ENCODE measurements around the gene R3HDM2.

R3HDM2 gene

DNA sequence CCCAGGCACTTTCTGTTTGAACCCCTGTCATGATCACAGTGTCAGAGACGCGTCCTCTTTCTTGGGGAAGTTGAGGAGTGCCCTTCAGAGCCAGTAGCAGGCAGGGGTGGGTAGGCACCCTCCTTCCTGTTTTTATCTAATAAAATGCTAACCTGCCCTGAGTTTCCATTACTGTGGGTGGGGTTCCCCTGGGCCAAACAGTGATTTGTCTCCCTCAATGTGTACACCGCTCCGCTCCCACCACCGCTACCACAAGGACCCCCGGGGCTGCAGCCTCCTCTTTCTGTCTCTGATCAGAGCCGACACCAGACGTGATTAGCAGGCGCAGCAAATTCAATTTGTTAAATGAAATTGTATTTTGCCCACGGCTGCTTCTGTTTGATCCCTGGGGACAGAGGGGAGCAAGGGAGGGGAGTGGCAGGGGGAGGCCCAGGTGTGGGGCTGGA, 196.2 kb downstream of the R3HDM2 start:
- TF ChIP-seq MYC (IDR thresholded peaks at IDR 0.05; ENCODE audit: low read depth, low read length) = no peak
- TF ChIP-seq, protein P1, sequence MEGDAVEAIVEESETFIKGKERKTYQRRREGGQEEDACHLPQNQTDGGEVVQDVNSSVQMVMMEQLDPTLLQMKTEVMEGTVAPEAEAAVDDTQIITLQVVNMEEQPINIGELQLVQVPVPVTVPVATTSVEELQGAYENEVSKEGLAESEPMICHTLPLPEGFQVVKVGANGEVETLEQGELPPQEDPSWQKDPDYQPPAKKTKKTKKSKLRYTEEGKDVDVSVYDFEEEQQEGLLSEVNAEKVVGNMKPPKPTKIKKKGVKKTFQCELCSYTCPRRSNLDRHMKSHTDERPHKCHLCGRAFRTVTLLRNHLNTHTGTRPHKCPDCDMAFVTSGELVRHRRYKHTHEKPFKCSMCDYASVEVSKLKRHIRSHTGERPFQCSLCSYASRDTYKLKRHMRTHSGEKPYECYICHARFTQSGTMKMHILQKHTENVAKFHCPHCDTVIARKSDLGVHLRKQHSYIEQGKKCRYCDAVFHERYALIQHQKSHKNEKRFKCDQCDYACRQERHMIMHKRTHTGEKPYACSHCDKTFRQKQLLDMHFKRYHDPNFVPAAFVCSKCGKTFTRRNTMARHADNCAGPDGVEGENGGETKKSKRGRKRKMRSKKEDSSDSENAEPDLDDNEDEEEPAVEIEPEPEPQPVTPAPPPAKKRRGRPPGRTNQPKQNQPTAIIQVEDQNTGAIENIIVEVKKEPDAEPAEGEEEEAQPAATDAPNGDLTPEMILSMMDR (IDR thresholded peaks at IDR 0.05; ENCODE audit: low read depth, low read length) = no peak
- TF ChIP-seq, protein P2, sequence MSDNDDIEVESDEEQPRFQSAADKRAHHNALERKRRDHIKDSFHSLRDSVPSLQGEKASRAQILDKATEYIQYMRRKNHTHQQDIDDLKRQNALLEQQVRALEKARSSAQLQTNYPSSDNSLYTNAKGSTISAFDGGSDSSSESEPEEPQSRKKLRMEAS (IDR thresholded peaks at IDR 0.05; ENCODE audit: low read depth, low read length) = no peak
- TF ChIP-seq POLR2A (IDR thresholded peaks at IDR 0.05; ENCODE audit: extremely low read depth, insufficient read length) = no peak
- H3K4me3 ChIP-seq (ENCODE audit: low read depth, low read length) = no peak overlapping the region
- DNase-seq (ENCODE audit: low read depth) = no peak

DNA sequence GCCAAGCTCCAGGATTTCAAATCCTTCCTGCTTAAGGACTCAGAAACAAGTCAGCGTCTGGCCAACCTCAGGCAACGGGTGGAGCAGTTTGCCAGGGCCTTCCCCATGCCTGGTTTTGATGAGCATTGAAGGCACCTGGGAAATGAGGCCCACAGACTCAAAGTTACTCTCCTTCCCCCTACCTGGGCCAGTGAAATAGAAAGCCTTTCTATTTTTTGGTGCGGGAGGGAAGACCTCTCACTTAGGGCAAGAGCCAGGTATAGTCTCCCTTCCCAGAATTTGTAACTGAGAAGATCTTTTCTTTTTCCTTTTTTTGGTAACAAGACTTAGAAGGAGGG, 196.6 kb downstream of the R3HDM2 start:
- H3K4me3 ChIP-seq (ENCODE audit: low read depth, low read length) = no peak overlapping the region
- DNase-seq (ENCODE audit: low read depth) = no peak

DNA sequence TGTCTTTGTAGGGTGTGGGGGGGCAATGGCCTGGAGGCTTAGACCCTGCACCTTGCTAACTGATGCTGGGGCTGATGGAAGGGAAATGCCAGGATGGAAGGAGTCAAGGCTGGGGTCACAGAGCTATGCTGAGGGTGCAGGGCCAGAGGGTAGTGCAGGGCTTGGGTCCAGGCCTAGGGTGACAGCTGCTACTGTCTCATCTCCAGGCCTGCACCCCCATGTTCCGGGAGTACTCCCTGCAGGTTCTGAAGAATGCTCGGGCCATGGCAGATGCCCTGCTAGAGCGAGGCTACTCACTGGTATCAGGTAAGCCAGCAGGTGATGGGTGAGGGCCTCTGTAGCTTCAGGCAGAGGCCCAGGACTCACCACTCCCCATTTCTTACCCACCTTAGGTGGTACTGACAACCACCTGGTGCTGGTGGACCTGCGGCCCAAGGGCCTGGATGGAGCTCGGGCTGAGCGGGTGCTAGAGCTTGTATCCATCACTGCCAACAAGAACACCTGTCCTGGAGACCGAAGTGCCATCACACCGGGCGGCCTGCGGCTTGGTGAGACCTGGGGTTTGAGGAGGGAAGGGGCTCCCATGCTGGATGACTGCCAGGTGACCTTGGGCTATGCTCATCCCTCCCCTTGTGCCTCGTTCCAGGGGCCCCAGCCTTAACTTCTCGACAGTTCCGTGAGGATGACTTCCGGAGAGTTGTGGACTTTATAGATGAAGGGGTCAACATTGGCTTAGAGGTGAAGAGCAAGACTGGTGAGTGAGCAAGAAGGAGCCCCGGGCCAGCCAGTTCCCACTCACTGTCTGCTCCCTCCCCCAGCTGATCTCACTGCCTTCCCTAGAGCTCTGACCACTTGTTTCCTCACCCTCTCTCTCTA, 197.2 kb downstream of the R3HDM2 start:
- H3K4me3 ChIP-seq (ENCODE audit: low read depth, low read length) = no peak overlapping the region
- TF ChIP-seq, protein P2 (IDR thresholded peaks at IDR 0.05; ENCODE audit: low read depth, low read length) = no peak
- DNase-seq (ENCODE audit: low read depth) = no peak

More for the DNA sequence above, 196.6 kb downstream of the R3HDM2 start:
- TF ChIP-seq, protein P1 (IDR thresholded peaks at IDR 0.05; ENCODE audit: low read depth, low read length) = no peak
- TF ChIP-seq POLR2A (IDR thresholded peaks at IDR 0.05; ENCODE audit: extremely low read depth, insufficient read length) = no peak

DNA sequence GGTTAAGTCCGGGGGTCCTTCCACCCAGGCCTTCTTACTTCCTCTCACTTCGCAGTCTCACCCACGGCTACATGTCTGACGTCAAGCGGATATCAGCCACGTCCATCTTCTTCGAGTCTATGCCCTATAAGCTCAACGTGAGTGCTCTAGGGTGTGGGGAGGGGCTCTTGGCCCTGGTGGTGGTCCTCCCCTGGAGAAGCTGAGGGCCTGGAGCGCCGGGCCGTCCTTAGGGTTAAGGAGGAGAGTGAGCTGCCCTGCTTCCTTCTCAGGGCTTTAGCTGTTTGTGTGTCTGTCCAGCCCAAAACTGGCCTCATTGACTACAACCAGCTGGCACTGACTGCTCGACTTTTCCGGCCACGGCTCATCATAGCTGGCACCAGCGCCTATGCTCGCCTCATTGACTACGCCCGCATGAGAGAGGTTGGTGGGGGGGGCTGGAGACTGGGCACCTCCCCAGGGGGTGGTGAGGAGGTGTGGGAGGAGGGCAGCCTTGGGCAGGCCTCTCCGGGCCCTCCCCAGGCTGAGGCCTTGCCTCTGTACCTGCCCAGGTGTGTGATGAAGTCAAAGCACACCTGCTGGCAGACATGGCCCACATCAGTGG, 198.6 kb downstream of the R3HDM2 start:
- H3K4me3 ChIP-seq (ENCODE audit: low read depth, low read length) = no peak overlapping the region
- TF ChIP-seq POLR2A (IDR thresholded peaks at IDR 0.05; ENCODE audit: extremely low read depth, insufficient read length) (no peak), MYC (IDR thresholded peaks at IDR 0.05; ENCODE audit: low read depth, low read length) (no peak)
- TF ChIP-seq, protein P2 (IDR thresholded peaks at IDR 0.05; ENCODE audit: low read depth, low read length) = no peak
- TF ChIP-seq, protein P1 (IDR thresholded peaks at IDR 0.05; ENCODE audit: low read depth, low read length) = no peak
- no peak for DNase-seq (ENCODE audit: low read depth)

DNA sequence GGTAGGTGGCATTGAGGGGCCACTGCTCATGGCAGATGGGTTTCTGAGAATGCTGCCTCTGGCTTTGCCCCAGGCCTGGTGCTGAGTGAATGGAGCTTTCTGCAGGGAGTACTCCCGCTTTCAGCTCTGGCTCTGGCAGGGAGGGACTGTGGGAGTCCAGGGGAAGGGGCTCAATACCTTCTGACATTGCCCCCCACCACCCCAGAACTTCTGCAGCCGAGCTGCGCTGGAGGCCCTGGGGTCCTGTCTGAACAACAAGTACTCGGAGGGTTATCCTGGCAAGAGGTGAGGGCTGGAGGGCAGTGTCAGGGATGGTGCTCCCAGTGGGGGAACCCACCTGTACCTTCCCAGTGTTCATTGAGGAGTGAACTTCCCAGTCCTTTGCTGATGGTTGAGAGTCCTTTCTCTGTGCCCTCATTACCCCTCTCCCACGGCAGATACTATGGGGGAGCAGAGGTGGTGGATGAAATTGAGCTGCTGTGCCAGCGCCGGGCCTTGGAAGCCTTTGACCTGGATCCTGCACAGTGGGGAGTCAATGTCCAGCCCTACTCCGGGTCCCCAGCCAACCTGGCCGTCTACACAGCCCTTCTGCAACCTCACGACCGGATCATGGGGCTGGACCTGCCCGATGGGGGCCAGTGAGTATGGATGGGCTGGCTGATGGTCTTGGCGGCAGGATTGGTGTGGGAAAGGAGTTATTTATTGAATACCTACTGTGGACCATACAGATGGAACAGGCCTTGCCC, 199.4 kb downstream of the R3HDM2 start:
- TF ChIP-seq POLR2A (IDR thresholded peaks at IDR 0.05; ENCODE audit: extremely low read depth, insufficient read length) (no peak), MYC (IDR thresholded peaks at IDR 0.05; ENCODE audit: low read depth, low read length) (no peak)
- TF ChIP-seq, protein P1 (IDR thresholded peaks at IDR 0.05; ENCODE audit: low read depth, low read length) = no peak
- TF ChIP-seq, protein P2 (IDR thresholded peaks at IDR 0.05; ENCODE audit: low read depth, low read length) = no peak
- H3K4me3 ChIP-seq (ENCODE audit: low read depth, low read length) = peak overlapping the region; percentile 87
- DNase-seq (ENCODE audit: low read depth) = no peak
